HG03571 (cell line): ENCODE results near the gene ANKRD9.
"Not testable (repeated sequence)": the region's sequence is repeated elsewhere in the genome, so short reads cannot be mapped to it uniquely, and the experiment has no call there.

ENCODE experiments used
- ATAC-seq: cut with Tn5 transposase; IDR thresholded peaks from one replicate; pipeline ENCODE4 v1.9.1; 2021; ENCODE audit not compliant: unreplicated experiment

Gene ANKRD9

GRCh38 chr14:102538602-102539543 lies 29.3 kb upstream of the ANKRD9 start:
- no peak for ATAC-seq

GRCh38 chr14:102537981-102538601 lies 28.5 kb upstream of the ANKRD9 start:
- ATAC-seq: no peak

GRCh38 chr14:102532204-102532658 lies 22.7 kb upstream of the ANKRD9 start:
- ATAC-seq: no peak

GRCh38 chr14:102530828-102531478 lies 21.4 kb upstream of the ANKRD9 start:
- ATAC-seq: no peak

GRCh38 chr14:102528431-102529170 lies 19.0 kb upstream of the ANKRD9 start:
- ATAC-seq: no peak

GRCh38 chr14:102525929-102526497 lies 16.4 kb upstream of the ANKRD9 start:
- no peak for ATAC-seq

GRCh38 chr14:102525219-102525928 lies 15.8 kb upstream of the ANKRD9 start:
- ATAC-seq: no peak

GRCh38 chr14:102524451-102525218 lies 15.1 kb upstream of the ANKRD9 start:
- ATAC-seq: peak; percentile 94

GRCh38 chr14:102523569-102524450 lies 14.2 kb upstream of the ANKRD9 start:
- ATAC-seq: peak; percentile 1

GRCh38 chr14:102523200-102523568 lies 13.6 kb upstream of the ANKRD9 start:
- ATAC-seq: no peak

GRCh38 chr14:102519709-102520108 lies 10.1 kb upstream of the ANKRD9 start:
- not testable (repeated sequence) for ATAC-seq

GRCh38 chr14:102518063-102518648 lies 8.6 kb upstream of the ANKRD9 start:
- ATAC-seq: no peak

- no peak for ATAC-seq
These were observed 8.0 kb upstream of the ANKRD9 start for GRCh38 chr14:102517392-102518062.

- no peak for ATAC-seq
These were observed 7.2 kb upstream of the ANKRD9 start for GRCh38 chr14:102516531-102517391.

GRCh38 chr14:102514987-102515733 lies 5.6 kb upstream of the ANKRD9 start:
- no peak for ATAC-seq
